Endothelial cell of hepatic sinusoid (primary cell): ENCODE results near the gene PCDHGA3.
"Not testable (repeated sequence)": the region's sequence is repeated elsewhere in the genome, so short reads cannot be mapped to it uniquely, and the experiment has no call there.

Experiments
- in situ Hi-C: cut with HindIII; loops from 2 replicates; pipeline ENCODE4 v1.10.0; 2017; ENCODE audit warnings: low sequenced_read_pairs

Gene PCDHGA3

DNA sequence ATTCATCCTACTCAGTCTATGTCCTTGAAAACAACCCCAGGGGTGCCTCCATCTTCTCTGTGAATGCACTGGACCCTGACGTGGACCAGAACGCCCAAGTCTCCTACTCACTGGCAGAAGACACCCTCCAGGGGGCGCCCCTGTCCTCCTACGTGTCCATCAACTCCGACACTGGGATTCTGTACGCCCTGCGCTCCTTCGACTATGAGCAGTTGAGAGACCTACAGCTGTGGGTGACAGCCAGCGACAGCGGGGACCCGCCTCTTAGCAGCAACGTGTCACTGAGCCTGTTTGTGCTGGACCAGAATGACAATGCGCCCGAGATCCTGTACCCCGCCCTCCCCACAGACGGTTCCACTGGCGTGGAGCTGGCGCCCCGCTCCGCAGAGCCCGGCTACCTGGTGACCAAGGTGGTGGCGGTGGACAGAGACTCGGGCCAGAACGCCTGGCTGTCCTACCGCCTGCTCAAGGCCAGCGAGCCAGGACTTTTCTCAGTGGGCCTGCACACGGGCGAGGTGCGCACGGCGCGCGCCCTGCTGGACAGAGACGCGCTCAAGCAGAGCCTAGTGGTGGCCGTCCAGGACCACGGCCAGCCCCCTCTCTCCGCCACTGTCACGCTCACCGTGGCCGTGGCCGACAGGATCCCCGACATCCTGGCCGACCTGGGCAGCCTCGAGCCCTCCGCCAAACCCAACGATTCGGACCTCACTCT, 32.0 kb downstream of the PCDHGA3 start:
- in situ Hi-C loops: not testable (repeated sequence)

DNA sequence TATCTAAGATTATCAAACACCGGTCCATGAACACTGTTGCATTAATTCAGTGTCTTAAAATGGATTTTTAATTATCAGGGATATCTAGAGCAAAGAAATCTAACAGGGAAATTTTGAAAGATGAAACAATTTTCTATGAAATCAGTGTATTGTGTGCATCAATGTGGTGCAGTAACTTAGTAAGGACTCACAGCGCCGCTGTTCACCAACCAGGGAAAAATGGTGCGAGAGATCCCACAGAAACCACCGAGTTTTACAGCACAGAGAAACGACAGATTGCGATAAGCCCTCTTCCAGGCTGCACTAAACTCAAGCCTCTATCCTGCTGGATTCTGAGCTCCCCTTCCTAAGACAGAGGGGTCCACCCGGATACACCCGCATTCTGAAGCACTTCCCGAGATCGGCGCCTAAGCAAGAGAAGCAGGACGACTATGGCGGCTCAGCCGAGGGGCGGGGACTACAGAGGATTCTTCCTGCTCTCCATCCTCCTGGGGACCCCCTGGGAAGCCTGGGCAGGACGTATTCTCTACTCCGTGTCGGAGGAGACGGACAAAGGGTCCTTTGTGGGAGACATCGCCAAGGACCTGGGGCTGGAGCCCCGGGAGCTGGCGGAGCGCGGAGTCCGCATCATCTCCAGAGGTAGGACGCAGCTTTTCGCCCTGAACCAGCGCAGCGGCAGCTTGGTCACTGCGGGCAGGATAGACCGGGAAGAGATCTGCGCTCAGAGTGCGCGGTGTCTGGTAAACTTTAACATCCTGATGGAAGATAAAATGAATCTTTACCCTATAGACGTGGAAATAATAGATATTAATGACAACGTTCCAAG, 39.1 kb downstream of the PCDHGA3 start, which contains the start of gene PCDHGA7:
TSS of gene PCDHGA7 (plus strand) at position 274 of the 826 bp plus-strand sequence. CDS start at position 432, 158 bp downstream.
- in situ Hi-C loops: no loop called here

- in situ Hi-C loops: no loop called here
Observed at GRCh38 chr5:141383345-141383744, 39.7 kb downstream of the PCDHGA3 start.

DNA sequence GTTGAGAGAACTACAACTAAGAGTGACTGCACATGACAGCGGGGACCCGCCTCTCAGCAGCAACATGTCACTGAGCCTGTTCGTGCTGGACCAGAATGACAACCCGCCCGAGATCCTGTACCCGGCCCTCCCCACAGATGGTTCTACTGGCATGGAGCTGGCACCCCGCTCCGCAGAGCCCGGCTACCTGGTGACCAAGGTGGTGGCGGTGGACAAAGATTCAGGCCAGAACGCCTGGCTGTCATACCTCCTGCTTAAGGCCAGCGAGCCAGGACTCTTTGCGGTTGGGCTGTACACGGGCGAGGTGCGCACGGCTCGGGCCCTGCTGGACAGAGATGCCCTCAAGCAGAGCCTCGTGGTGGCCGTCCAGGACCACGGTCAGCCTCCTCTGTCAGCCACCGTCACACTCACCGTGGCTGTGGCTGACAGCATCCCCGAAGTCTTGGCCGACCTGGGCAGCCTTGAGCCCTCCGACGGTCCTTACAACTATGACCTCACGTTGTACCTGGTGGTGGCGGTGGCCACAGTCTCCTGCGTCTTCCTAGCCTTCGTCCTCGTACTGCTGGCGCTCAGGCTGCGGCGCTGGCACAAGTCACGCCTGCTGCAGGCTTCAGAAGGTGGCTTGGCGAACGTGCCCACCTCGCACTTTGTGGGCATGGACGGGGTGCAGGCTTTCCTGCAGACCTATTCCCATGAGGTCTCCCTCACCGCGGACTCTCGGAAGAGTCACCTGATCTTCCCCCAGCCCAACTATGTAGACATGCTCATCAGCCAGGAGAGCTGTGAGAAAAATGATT, 41.0 kb downstream of the PCDHGA3 start:
- in situ Hi-C loops: no loop called here

GRCh38 chr5:141387557-141388311, 44.1 kb downstream of the PCDHGA3 start, which contains the start of gene PCDHGB4:
TSS of gene PCDHGB4 (plus strand) at chr5:141387698. CDS start at chr5:141387885, 187 bp downstream.
- in situ Hi-C loops: not testable (repeated sequence)

- in situ Hi-C loops: no loop called here
Observed at GRCh38 chr5:141388661-141389060, 45.0 kb downstream of the PCDHGA3 start.

DNA sequence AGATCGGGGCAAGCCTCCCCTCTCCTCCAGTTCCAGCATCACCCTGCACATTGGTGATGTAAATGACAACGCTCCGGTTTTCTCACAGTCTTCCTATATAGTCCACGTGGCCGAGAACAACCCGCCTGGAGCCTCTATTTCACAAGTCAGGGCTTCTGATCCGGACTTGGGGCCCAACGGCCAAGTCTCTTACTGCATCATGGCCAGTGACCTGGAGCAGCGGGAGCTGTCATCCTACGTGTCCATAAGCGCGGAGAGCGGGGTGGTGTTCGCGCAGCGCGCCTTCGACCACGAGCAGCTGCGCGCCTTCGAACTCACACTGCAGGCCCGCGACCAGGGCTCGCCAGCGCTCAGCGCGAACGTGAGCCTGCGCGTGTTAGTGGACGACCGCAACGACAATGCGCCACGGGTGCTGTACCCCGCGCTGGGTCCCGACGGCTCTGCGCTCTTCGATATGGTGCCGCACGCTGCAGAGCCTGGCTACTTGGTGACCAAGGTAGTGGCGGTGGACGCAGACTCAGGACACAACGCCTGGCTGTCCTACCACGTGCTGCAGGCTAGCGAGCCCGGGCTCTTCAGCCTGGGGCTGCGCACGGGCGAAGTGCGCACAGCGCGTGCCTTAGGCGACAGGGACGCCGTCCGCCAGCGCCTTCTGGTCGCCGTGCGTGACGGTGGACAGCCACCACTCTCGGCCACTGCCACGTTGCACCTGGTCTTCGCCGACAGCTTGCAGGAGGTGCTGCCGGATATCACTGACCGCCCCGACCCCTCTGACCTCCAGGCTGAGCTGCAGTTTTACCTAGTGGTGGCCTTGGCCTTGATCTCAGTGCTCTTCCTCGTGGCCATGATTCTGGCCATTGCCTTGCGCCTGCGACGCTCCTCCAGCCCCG, 45.8 kb downstream of the PCDHGA3 start:
- in situ Hi-C loops: loop anchor here (5.0 kb wide), 1 partner anchor 62 kb away; no protein-coding TSS in a partner anchor

GRCh38 chr5:141392429-141393198, 49.0 kb downstream of the PCDHGA3 start, which contains the start of gene PCDHGA8:
TSS of gene PCDHGA8 (plus strand) at chr5:141392633. CDS start at chr5:141392814, 181 bp downstream.
- in situ Hi-C loops: loop anchor here (5.0 kb wide), 1 partner anchor 65 kb away; no protein-coding TSS in a partner anchor

DNA sequence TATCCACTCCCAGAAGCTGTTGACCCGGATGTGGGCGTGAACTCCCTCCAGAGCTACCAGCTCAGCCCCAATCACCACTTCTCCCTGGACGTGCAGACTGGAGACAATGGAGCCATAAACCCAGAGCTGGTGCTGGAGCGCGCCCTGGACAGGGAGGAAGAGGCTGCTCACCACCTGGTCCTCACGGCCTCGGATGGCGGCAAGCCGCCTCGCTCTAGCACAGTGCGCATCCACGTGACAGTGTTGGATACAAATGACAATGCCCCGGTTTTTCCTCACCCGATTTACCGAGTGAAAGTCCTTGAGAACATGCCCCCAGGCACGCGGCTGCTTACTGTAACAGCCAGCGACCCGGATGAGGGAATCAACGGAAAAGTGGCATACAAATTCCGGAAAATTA, 49.6 kb downstream of the PCDHGA3 start:
- in situ Hi-C loops: loop anchor here (5.0 kb wide), 1 partner anchor 66 kb away; no protein-coding TSS in a partner anchor

DNA sequence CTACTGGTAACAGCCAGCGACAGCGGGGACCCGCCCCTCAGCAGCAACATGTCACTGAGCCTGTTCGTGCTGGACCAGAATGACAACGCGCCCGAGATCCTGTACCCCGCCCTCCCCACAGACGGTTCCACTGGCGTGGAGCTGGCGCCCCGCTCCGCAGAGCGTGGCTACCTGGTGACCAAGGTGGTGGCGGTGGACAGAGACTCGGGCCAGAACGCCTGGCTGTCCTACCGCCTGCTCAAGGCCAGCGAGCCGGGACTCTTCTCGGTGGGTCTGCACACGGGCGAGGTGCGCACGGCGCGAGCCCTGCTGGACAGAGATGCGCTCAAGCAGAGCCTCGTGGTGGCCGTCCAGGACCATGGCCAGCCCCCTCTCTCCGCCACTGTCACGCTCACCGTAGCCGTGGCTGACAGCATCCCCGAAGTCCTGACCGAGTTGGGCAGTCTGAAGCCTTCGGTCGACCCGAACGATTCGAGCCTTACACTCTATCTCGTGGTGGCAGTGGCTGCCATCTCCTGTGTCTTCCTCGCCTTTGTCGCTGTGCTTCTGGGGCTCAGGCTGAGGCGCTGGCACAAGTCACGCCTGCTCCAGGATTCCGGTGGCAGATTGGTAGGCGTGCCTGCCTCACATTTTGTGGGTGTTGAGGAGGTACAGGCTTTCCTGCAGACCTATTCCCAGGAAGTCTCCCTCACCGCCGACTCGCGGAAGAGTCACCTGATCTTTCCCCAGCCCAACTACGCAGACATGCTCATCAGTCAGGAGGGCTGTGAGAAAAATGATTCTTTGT, 51.0 kb downstream of the PCDHGA3 start:
- in situ Hi-C loops: loop anchor here (5.0 kb wide), 1 partner anchor 67 kb away; no protein-coding TSS in a partner anchor
